Stimulated activated CD4-positive, alpha-beta T cell treated with anti-CD3 and anti-CD28 coated beads, Interleukin-1b, Interleukin-23, amount 100 ng/mL, for 48 hours (primary cell): ENCODE measurements around the gene RASL10A.

Experiments used
- DNase-seq: peaks from one replicate; pipeline ENCODE4 v3.0.0-alpha.2; 2020

Gene RASL10A

GRCh38 chr22:29338398-29338797 is 22.9 kb upstream of the RASL10A start:
- DNase-seq, result no peak

GRCh38 chr22:29337631-29338284 is 22.3 kb upstream of the RASL10A start:
- DNase-seq, result no peak

GRCh38 chr22:29336751-29337490 is 21.4 kb upstream of the RASL10A start:
- DNase-seq, result no peak

- no peak for DNase-seq
These were observed 20.2 kb upstream of the RASL10A start for GRCh38 chr22:29335656-29336055.

- DNase-seq, result no peak
These were observed 19.3 kb upstream of the RASL10A start for GRCh38 chr22:29334696-29335344.

GRCh38 chr22:29334148-29334547 is 18.7 kb upstream of the RASL10A start:
- DNase-seq, result no peak

- DNase-seq, result no peak
These were observed 17.5 kb upstream of the RASL10A start for GRCh38 chr22:29332886-29333496.

GRCh38 chr22:29331658-29332300 is 16.3 kb upstream of the RASL10A start:
- DNase-seq, result no peak

- DNase-seq, result no peak
These were observed 15.7 kb upstream of the RASL10A start for GRCh38 chr22:29331213-29331612.

- no peak for DNase-seq
These were observed 15.3 kb upstream of the RASL10A start for GRCh38 chr22:29330753-29331152.

- no peak for DNase-seq
These were observed 14.8 kb upstream of the RASL10A start for GRCh38 chr22:29330291-29330690.

- DNase-seq, result no peak
These were observed 14.1 kb upstream of the RASL10A start for GRCh38 chr22:29329581-29329980.

- no peak for DNase-seq
These were observed 13.3 kb upstream of the RASL10A start for GRCh38 chr22:29328566-29329500.

GRCh38 chr22:29328055-29328454 is 12.6 kb upstream of the RASL10A start:
- no peak for DNase-seq

- no peak for DNase-seq
These were observed 11.7 kb upstream of the RASL10A start for GRCh38 chr22:29327089-29327764.

GRCh38 chr22:29326481-29326880 is 11.0 kb upstream of the RASL10A start:
- no peak for DNase-seq

- no peak for DNase-seq
These were observed 10.4 kb upstream of the RASL10A start for GRCh38 chr22:29325785-29326315.

- DNase-seq, result no peak
These were observed 9.9 kb upstream of the RASL10A start for GRCh38 chr22:29325356-29325755.

- no peak for DNase-seq
These were observed 8.1 kb upstream of the RASL10A start for GRCh38 chr22:29323641-29324040.

- DNase-seq, result no peak
These were observed 5.0 kb upstream of the RASL10A start for GRCh38 chr22:29320546-29320945.

- no peak for DNase-seq
These were observed 3.6 kb upstream of the RASL10A start for GRCh38 chr22:29319072-29319471.
